IMR-90 (cell line): ENCODE measurements around the gene MRPS7. TPM values are rescaled to one million over a fixed set of nuclear protein-coding genes. Genes with fewer than 3 reads are reported as not detected.

Experiments used
- ATAC-seq: fragments of 200-7000 bp; cut with Tn5 transposase; 2 replicates; pipeline ENCODE4 v1.9.1; 2020; ENCODE audit warnings: low read depth, mild to moderate bottlenecking, moderate library complexity
- BruUV-seq: library from RNA; stranded (reverse); fragments of 400-500 nt; replicated peaks from 2 replicates; lab custom pipeline; 2021; lab: Mats Ljungman, UMichigan
- CTCF ChIA-PET: fragments of 300-600 bp; formaldehyde crosslinking; extraction: SDS; loops from one replicate; lab custom pipeline; 2021; ENCODE audit warnings: antibody characterized with exemption; lab: Yijun Ruan, JAX
- POLR2A ChIA-PET: fragments of 300-600 bp; sonication (Branson Sonifier 250); formaldehyde crosslinking; loops from one replicate; lab custom pipeline; 2022; ENCODE audit warnings: antibody characterized with exemption; ENCODE audit not compliant: unreplicated experiment; lab: Charles Lee
- DNase-seq: peaks from one replicate; pipeline ENCODE4 v3.0.0; 2013
- H2AFZ ChIP-seq: replicated peaks from 2 replicates; pipeline ENCODE3; 2013; ENCODE audit warnings: low read length, mild to moderate bottlenecking; ENCODE audit not compliant: poor library complexity
- H2AK5ac ChIP-seq: 2 replicates; pipeline ENCODE4 v1.6.1; 2013; ENCODE audit warnings: low read depth, low read length, inconsistent platforms
- H2AK9ac ChIP-seq: replicated peaks from 2 replicates; pipeline ENCODE3; 2013; ENCODE audit warnings: mild to moderate bottlenecking, low read depth, low read length, moderate library complexity; ENCODE audit not compliant: poor library complexity
- H2BK120ac ChIP-seq: 2 replicates; pipeline ENCODE4 v1.6.1; 2013; ENCODE audit warnings: low read depth, low read length, inconsistent platforms
- H2BK15ac ChIP-seq: 3 replicates; pipeline ENCODE4 v1.6.1; 2013; ENCODE audit warnings: low read depth, low read length, inconsistent platforms
- H2BK20ac ChIP-seq: 2 replicates; pipeline ENCODE4 v1.6.1; 2013; ENCODE audit warnings: low read depth, mild to moderate bottlenecking, inconsistent platforms, low read length, moderate library complexity
- H2BK5ac ChIP-seq: 2 replicates; pipeline ENCODE4 v1.6.1; 2013; ENCODE audit warnings: mild to moderate bottlenecking, low read depth, low read length, inconsistent platforms; ENCODE audit not compliant: poor library complexity, severe bottlenecking
- H3K14ac ChIP-seq: replicated peaks from 2 replicates; pipeline ENCODE4 v1.6.1; 2013; ENCODE audit warnings: low read depth, low read length, inconsistent platforms
- H3K18ac ChIP-seq: 2 replicates; pipeline ENCODE4 v1.6.1; 2013; ENCODE audit warnings: low read depth, low read length, control low read depth
- H3K23ac ChIP-seq: 2 replicates; pipeline ENCODE4 v1.6.1; 2013; ENCODE audit warnings: low read depth, low read length, inconsistent platforms
- H3K27ac ChIP-seq: 2 replicates; pipeline ENCODE4 v1.5.1; 2013; ENCODE audit warnings: mild to moderate bottlenecking, control low read depth, low read length; ENCODE audit not compliant: insufficient read depth
- H3K27me3 ChIP-seq: 2 replicates; pipeline ENCODE4 v1.6.1; 2013; ENCODE audit warnings: low read length; ENCODE audit not compliant: control insufficient read depth, insufficient read depth
- H3K36me3 ChIP-seq: 2 replicates; pipeline ENCODE4 v1.6.1; 2013; ENCODE audit warnings: low read length, mixed read lengths; ENCODE audit not compliant: control insufficient read depth, insufficient read depth
- H3K4ac ChIP-seq: 2 replicates; pipeline ENCODE4 v1.6.1; 2013; ENCODE audit warnings: low read depth, low read length, inconsistent platforms
- H3K4me1 ChIP-seq: 2 replicates; pipeline ENCODE4 v1.6.1; 2013; ENCODE audit warnings: low read length, mixed read lengths; ENCODE audit not compliant: control insufficient read depth, insufficient read depth
- H3K4me2 ChIP-seq: 2 replicates; pipeline ENCODE4 v1.6.1; 2013; ENCODE audit warnings: low read depth, mild to moderate bottlenecking, control low read depth, low read length, moderate library complexity
- H3K4me3 ChIP-seq: 2 replicates; pipeline ENCODE4 v1.5.1; 2013; ENCODE audit warnings: low read depth, mild to moderate bottlenecking, control low read depth, low read length, moderate library complexity; ENCODE audit not compliant: insufficient read depth
- H3K56ac ChIP-seq: 2 replicates; pipeline ENCODE4 v1.6.1; 2013; ENCODE audit warnings: low read length, inconsistent platforms; ENCODE audit not compliant: insufficient read depth; ENCODE audit errors: extremely low read depth
- H3K79me1 ChIP-seq, 2 experiments: 2 replicates each; pipeline ENCODE4 v1.6.1; 2013; ENCODE audit warnings: low read length in 2 of 2, inconsistent platforms in 1 of 2, low read depth in 1 of 2
- H3K9ac ChIP-seq: 2 replicates; pipeline ENCODE4 v1.6.1; 2013; ENCODE audit warnings: low read depth, low read length, control low read depth
- H3K9me1 ChIP-seq: 2 replicates; pipeline ENCODE4 v1.6.1; 2013; ENCODE audit warnings: low read length, inconsistent platforms; ENCODE audit not compliant: insufficient read depth
- H3K9me3 ChIP-seq: 2 replicates; pipeline ENCODE4 v1.6.1; 2013; ENCODE audit warnings: low read length; ENCODE audit not compliant: control insufficient read depth, insufficient read depth
- H4K20me1 ChIP-seq: 2 replicates; pipeline ENCODE4 v1.6.1; 2013; ENCODE audit warnings: low read length, inconsistent platforms; ENCODE audit not compliant: insufficient read depth
- H4K5ac ChIP-seq: 2 replicates; pipeline ENCODE4 v1.6.1; 2013; ENCODE audit warnings: mild to moderate bottlenecking, low read depth, low read length, control low read depth
- H4K8ac ChIP-seq, 2 experiments: 2 replicates each; pipeline ENCODE4 v1.6.1; 2013; ENCODE audit warnings: low read depth in 2 of 2, low read length in 2 of 2, control low read depth in 1 of 2, inconsistent platforms in 1 of 2
- H4K91ac ChIP-seq: 2 replicates; pipeline ENCODE4 v1.6.1; 2013; ENCODE audit warnings: low read depth, low read length, inconsistent platforms; ENCODE audit not compliant: insufficient read depth
- BHLHE40 ChIP-seq: fragments of 150-350 bp; IDR thresholded peaks from 2 replicates; pipeline ENCODE4 v1.6.1; 2016; ENCODE audit warnings: mild to moderate bottlenecking, low read depth, low read length
- CEBPB ChIP-seq: IDR thresholded peaks from 2 replicates; pipeline ENCODE4 v1.6.1; 2012; ENCODE audit warnings: low read depth, low read length, improper control_type of control experiment
- MAFK ChIP-seq: IDR thresholded peaks from 2 replicates; pipeline ENCODE4 v1.6.1; 2012; ENCODE audit warnings: low read depth, low read length, improper control_type of control experiment
- NFE2L2 ChIP-seq: fragments of 150-350 bp; IDR thresholded peaks from 2 replicates; pipeline ENCODE4 v1.6.1; 2016; ENCODE audit warnings: low read depth, mild to moderate bottlenecking, low read length
- RFX5 ChIP-seq: IDR thresholded peaks from 2 replicates; pipeline ENCODE4 v1.8.0; 2012; ENCODE audit warnings: low read depth, mild to moderate bottlenecking, low read length, moderate library complexity
- WGBS, 2 experiments: methylation state at CpG; one replicate each; pipeline versions ENCODE4 v1.1.5 to v1.1.7; 2013; ENCODE audit warnings: missing lambda C conversion rate in 2 of 2; ENCODE audit not compliant: insufficient read length in 1 of 2; ENCODE audit errors: extremely low coverage in 2 of 2; 5-methylcytosine and 5-hydroxymethylcytosine counted together
- dilution Hi-C: fragments of 300-500 bp; cut with HindIII; formaldehyde crosslinking; loops from one replicate; pipeline ENCODE4 v1.14.3; 2018; ENCODE audit warnings: low sequenced_read_pairs; ENCODE audit not compliant: unreplicated experiment
- in situ Hi-C: fragments of 300-500 bp; cut with MboI; formaldehyde crosslinking; loops from 3 replicates; pipeline ENCODE4 v1.14.3; 2019; ENCODE audit warnings: low sequenced_read_pairs, inconsistent platforms, mixed read lengths
- intact Hi-C: fragments of 100-400 bp; cut with micrococcal nuclease; formaldehyde crosslinking; loops from 2 replicates; pipeline ENCODE4 v1.10.0; 2022
- polyA plus RNA-seq, 3 experiments: library from polyadenylated mRNA; depleted of rRNA; stranded (reverse); fragments of >200 nt; gene quantifications; 2 replicates each; pipeline ENCODE4 v1.2.3, GENCODE V29; 2012; ENCODE audit warnings: low replicate concordance in 1 of 3
- total RNA-seq: library from RNA; depleted of rRNA; stranded (reverse); fragments of >200 nt; gene quantifications from 2 replicates; pipeline ENCODE4 v1.2.3, GENCODE V29; 2012
- TF ChIP-seq, protein P1 (sequence below): fragments of 150-350 bp; IDR thresholded peaks from 2 replicates; pipeline ENCODE4 v1.6.1; 2017; ENCODE audit warnings: mild to moderate bottlenecking, antibody characterized with exemption, low read length, low read depth
- TF ChIP-seq, protein P2 (sequence below): fragments of 150-350 bp; IDR thresholded peaks from 2 replicates; pipeline ENCODE4 v1.6.1; 2016; ENCODE audit warnings: low read depth, mild to moderate bottlenecking, low read length, moderate library complexity, borderline replicate concordance

The MRPS7 gene
- total and polyA plus RNA-seq, 2 of the 4 experiments (the other 2 are of a cell fraction): 55.9 to 60.5 TPM

DNA sequence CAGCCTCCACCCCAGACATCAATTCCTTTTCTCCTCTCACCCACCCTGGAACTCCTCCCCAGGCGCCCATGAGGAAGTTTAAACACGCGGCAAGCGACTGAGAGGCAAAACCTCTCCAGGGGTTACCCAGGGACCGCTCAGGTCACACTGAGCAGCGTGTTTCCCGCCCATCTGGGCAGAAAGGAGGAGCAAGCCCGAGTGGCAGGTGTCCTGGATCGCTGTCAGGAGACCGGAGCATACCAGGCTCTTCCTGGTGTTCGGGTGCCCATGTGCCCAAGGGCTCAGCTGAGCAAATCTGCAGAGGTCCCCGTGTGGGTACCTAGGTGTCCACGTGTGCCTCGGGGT is 27.1 kb downstream of the MRPS7 start:
- Histone ChIP-seq H2BK20ac (no peak overlapping the region), H3K4me2 (peak overlapping the region; percentile 82), H3K9me1 (peaks cover 4% of the 10 kb centered on the region; the same call in 1 of the 2 replicates), H3K27me3 (no peaks in the 10 kb centered on the region), H3K4ac (peak overlapping the region; percentile 39), H3K9ac (peak overlapping the region; percentile 52), H2BK15ac (no peak overlapping the region), H3K56ac (no peak overlapping the region), H3K18ac (no peak overlapping the region), H3K36me3 (peaks cover 3% of the 10 kb centered on the region; the same call in 1 of the 2 replicates), H3K79me1 (peaks cover 0 to 13% of the 10 kb centered on the region in 2 experiments; a peak in 1 of 4 replicates), H2AK5ac (no peak overlapping the region), H2BK120ac (no peak overlapping the region), H4K5ac (no peak overlapping the region; the same call in 1 of the 2 replicates), H3K23ac (peak overlapping the region; percentile 40; the same call in 1 of the 2 replicates), H3K27ac (no peak overlapping the region; the same call in 1 of the 2 replicates), H3K4me3 (peak overlapping the region; percentile 70), H2BK5ac (no peak overlapping the region), H4K8ac (peak overlapping the region in 1 of 2 experiments; percentile 71; a peak in 1 of 4 replicates), H4K20me1 (no peaks in the 10 kb centered on the region), H3K9me3 (no peaks in the 10 kb centered on the region), H3K4me1 (no peaks in the 10 kb centered on the region), H2AFZ (peak overlapping the region; percentile 94), H2AK9ac (peak overlapping the region; percentile 76), H4K91ac (no peak overlapping the region), H3K14ac (peak overlapping the region; percentile 21; the same call in 1 of the 2 replicates)
- CTCF ChIA-PET: interaction anchor here (0.8 to 1.7 kb wide), 7 partner anchors 9 to 123 kb away, joined by 3 to 15 read pairs (median 5); partner anchors contain the start of genes GRB2 and MIF4GD
- DNase-seq (no peak), ATAC-seq (peak; percentile 3)
- TF ChIP-seq CEBPB (no peak), MAFK (no peak), NFE2L2 (no peak), BHLHE40 (no peak), RFX5 (no peak)
- TF ChIP-seq, protein P1, sequence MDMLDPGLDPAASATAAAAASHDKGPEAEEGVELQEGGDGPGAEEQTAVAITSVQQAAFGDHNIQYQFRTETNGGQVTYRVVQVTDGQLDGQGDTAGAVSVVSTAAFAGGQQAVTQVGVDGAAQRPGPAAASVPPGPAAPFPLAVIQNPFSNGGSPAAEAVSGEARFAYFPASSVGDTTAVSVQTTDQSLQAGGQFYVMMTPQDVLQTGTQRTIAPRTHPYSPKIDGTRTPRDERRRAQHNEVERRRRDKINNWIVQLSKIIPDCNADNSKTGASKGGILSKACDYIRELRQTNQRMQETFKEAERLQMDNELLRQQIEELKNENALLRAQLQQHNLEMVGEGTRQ: no peak
- TF ChIP-seq, protein P2, sequence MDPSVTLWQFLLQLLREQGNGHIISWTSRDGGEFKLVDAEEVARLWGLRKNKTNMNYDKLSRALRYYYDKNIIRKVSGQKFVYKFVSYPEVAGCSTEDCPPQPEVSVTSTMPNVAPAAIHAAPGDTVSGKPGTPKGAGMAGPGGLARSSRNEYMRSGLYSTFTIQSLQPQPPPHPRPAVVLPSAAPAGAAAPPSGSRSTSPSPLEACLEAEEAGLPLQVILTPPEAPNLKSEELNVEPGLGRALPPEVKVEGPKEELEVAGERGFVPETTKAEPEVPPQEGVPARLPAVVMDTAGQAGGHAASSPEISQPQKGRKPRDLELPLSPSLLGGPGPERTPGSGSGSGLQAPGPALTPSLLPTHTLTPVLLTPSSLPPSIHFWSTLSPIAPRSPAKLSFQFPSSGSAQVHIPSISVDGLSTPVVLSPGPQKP: no peak
- no TSS peak for BruUV-seq
- 2% methylated on average over 9 of the region's 14 CpGs; no CpG with 5 or more reads in 1 of the 2 experiments for WGBS, 2 experiments
- dilution Hi-C loops (no loop called here), intact Hi-C loops (no loop called here), in situ Hi-C loops (no loop called here)
- POLR2A ChIA-PET: interaction anchor here (0.7 to 1.4 kb wide), 3 partner anchors 48 to 118 kb away, joined by 3 to 5 read pairs (median 3); no protein-coding TSS in a partner anchor
